Smooth muscle cell (in vitro differentiated cells): ENCODE results near the gene PRKCE. TPM values are rescaled to one million over a fixed set of nuclear protein-coding genes. Genes with fewer than 3 reads are reported as not detected.

Experiments used
- DNase-seq: peaks from one replicate; lab custom pipeline; 2025; ENCODE audit not compliant: unreplicated experiment; lab: John Stamatoyannopoulos, UW
- H2AFZ ChIP-seq: fragments of 200-600 bp; sonication (generic); 2 replicates; pipeline ENCODE4 v1.6.0; 2016; ENCODE audit warnings: antibody characterized with exemption, low read depth, mild to moderate bottlenecking
- H3F3A ChIP-seq: fragments of 200-600 bp; sonication (generic); 2 replicates; pipeline ENCODE4 v1.6.0; 2017; ENCODE audit warnings: antibody characterized with exemption, low read depth
- H3K27ac ChIP-seq: fragments of 200-600 bp; sonication (generic); 2 replicates; pipeline ENCODE4 v1.5.1; 2016; ENCODE audit warnings: low read depth, mild to moderate bottlenecking
- H3K27me3 ChIP-seq: fragments of 200-600 bp; sonication (generic); 2 replicates; pipeline ENCODE4 v1.6.1; 2016; ENCODE audit warnings: low read depth, mild to moderate bottlenecking
- H3K36me3 ChIP-seq: fragments of 200-600 bp; sonication (generic); 2 replicates; pipeline ENCODE4 v1.5.1; 2016; ENCODE audit warnings: low read depth
- H3K4me1 ChIP-seq: fragments of 200-600 bp; sonication (generic); 2 replicates; pipeline ENCODE4 v1.5.1; 2016; ENCODE audit warnings: low read depth
- H3K4me2 ChIP-seq: fragments of 200-600 bp; sonication (generic); 2 replicates; pipeline ENCODE4 v1.6.0; 2016; ENCODE audit warnings: mild to moderate bottlenecking
- H3K4me3 ChIP-seq: fragments of 200-600 bp; sonication (generic); 2 replicates; pipeline ENCODE4 v1.5.1; 2016; ENCODE audit warnings: mild to moderate bottlenecking
- H3K79me2 ChIP-seq: fragments of 200-600 bp; sonication (generic); 2 replicates; pipeline ENCODE4 v1.6.0; 2016; ENCODE audit warnings: low read depth, mild to moderate bottlenecking
- H3K9ac ChIP-seq: fragments of 200-600 bp; sonication (generic); 2 replicates; pipeline ENCODE4 v1.6.0; 2016; ENCODE audit warnings: low read depth
- H3K9me3 ChIP-seq: fragments of 200-600 bp; sonication (generic); replicated peaks from 2 replicates; pipeline ENCODE4 v1.5.1; 2016; ENCODE audit warnings: low read depth
- H4K20me1 ChIP-seq: fragments of 200-600 bp; sonication (generic); 2 replicates; pipeline ENCODE4 v1.6.0; 2016; ENCODE audit warnings: low read depth
- WGBS: methylation state at CpG from one replicate; pipeline ENCODE4 v1.1.7; 2016; ENCODE audit warnings: low lambda C conversion rate; 5-methylcytosine and 5-hydroxymethylcytosine counted together
- polyA plus RNA-seq: library from polyadenylated mRNA; unstranded; fragments of >200 nt; fragmentation: Nextera tagmentation; extraction: Ambion mirVana; gene quantifications from 2 replicates; pipeline ENCODE4 v1.2.1, GENCODE V29; 2016
- total RNA-seq: library from RNA; depleted of rRNA; stranded (reverse); fragments of >200 nt; gene quantifications from 2 replicates; pipeline ENCODE4 v1.2.3, GENCODE V29; 2014
- TF ChIP-seq, protein P1 (sequence below): fragments of 200-600 bp; sonication (generic); IDR thresholded peaks from 2 replicates; pipeline ENCODE4 v1.5.1; 2017; ENCODE audit warnings: borderline replicate concordance, mild to moderate bottlenecking, antibody characterized with exemption; ENCODE audit not compliant: insufficient read depth, poor library complexity, severe bottlenecking

The PRKCE gene
- total and polyA plus RNA-seq, 2 experiments from 2014 or later = 20.6 to 29.1 TPM

DNA sequence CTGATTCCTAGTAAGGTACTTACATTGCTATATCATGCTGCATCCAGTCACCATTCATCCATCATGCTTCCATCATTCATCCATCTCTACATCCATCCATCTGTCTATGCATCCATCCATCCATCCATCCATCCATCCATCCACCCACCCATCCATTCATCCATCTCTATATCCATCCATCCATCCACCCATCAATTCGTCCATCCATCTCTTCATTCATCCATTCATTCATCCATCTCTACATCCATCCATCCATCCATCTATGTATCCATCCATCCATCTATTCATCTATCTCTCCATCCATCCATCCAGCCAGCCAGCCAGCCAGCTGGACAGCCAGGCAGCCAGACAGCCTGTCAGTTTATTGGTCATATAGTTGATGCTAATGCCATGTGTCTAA, 20.7 kb downstream of the PRKCE start:
- 89% methylated on average over 1 of the region's 1 CpG for WGBS
- Histone ChIP-seq H3K9ac (no peak overlapping the region), H3K9me3 (no peaks in the 10 kb centered on the region), H3K27ac (no peak overlapping the region), H3K36me3 (no peaks in the 10 kb centered on the region), H3K27me3 (no peaks in the 10 kb centered on the region), H3K4me3 (no peak overlapping the region), H4K20me1 (no peaks in the 10 kb centered on the region), H3K79me2 (peaks cover 73% of the 10 kb centered on the region), H3K4me1 (peaks cover 21% of the 10 kb centered on the region), H3F3A (peaks cover 11% of the 10 kb centered on the region), H2AFZ (no peak overlapping the region), H3K4me2 (no peak overlapping the region)
- TF ChIP-seq, protein P1, sequence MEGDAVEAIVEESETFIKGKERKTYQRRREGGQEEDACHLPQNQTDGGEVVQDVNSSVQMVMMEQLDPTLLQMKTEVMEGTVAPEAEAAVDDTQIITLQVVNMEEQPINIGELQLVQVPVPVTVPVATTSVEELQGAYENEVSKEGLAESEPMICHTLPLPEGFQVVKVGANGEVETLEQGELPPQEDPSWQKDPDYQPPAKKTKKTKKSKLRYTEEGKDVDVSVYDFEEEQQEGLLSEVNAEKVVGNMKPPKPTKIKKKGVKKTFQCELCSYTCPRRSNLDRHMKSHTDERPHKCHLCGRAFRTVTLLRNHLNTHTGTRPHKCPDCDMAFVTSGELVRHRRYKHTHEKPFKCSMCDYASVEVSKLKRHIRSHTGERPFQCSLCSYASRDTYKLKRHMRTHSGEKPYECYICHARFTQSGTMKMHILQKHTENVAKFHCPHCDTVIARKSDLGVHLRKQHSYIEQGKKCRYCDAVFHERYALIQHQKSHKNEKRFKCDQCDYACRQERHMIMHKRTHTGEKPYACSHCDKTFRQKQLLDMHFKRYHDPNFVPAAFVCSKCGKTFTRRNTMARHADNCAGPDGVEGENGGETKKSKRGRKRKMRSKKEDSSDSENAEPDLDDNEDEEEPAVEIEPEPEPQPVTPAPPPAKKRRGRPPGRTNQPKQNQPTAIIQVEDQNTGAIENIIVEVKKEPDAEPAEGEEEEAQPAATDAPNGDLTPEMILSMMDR = no peak
- DNase-seq = no peak

GRCh38 chr2:45674035-45674816, 22.8 kb downstream of the PRKCE start:
- peaks cover 11% of the 10 kb centered on the region for H3F3A ChIP-seq
- H3K4me2 ChIP-seq = peak overlapping the region; percentile 41
- H3K9ac ChIP-seq = peak overlapping the region; percentile 26
- no peaks in the 10 kb centered on the region for H4K20me1 ChIP-seq
- no peak for DNase-seq
- TF ChIP-seq, protein P1 = no peak
- WGBS = 83% methylated on average over 5 of the region's 5 CpGs
- no peak overlapping the region for H2AFZ ChIP-seq
- no peaks in the 10 kb centered on the region for H3K9me3 ChIP-seq
- no peaks in the 10 kb centered on the region for H3K36me3 ChIP-seq
- no peak overlapping the region for H3K4me3 ChIP-seq
- H3K27me3 ChIP-seq = no peaks in the 10 kb centered on the region
- H3K27ac ChIP-seq = peak overlapping the region; percentile 86
- H3K4me1 ChIP-seq = peaks cover 12% of the 10 kb centered on the region
- H3K79me2 ChIP-seq = peaks cover 76% of the 10 kb centered on the region

- H3K27me3 ChIP-seq = no peaks in the 10 kb centered on the region
- no peak overlapping the region for H2AFZ ChIP-seq
- TF ChIP-seq, protein P1 = no peak
- no peaks in the 10 kb centered on the region for H3K36me3 ChIP-seq
- H3K4me2 ChIP-seq = peak overlapping the region; percentile 41
- H3K9ac ChIP-seq = peak overlapping the region; percentile 26
- DNase-seq = no peak
- no peak overlapping the region for H3K4me3 ChIP-seq
- peaks cover 87% of the 10 kb centered on the region for H3K79me2 ChIP-seq
- no peaks in the 10 kb centered on the region for H3K9me3 ChIP-seq
- 46% methylated on average over 5 of the region's 5 CpGs for WGBS
- no peaks in the 10 kb centered on the region for H4K20me1 ChIP-seq
- peaks cover 11% of the 10 kb centered on the region for H3F3A ChIP-seq
- H3K27ac ChIP-seq = peak overlapping the region; percentile 86
- peaks cover 8% of the 10 kb centered on the region for H3K4me1 ChIP-seq
These were observed 23.9 kb downstream of the PRKCE start for GRCh38 chr2:45675263-45675812.
